D721Med (cell line): ENCODE results near the gene UVRAG.
"Not testable (repeated sequence)": the region's sequence is repeated elsewhere in the genome, so short reads cannot be mapped to it uniquely, and the experiment has no call there.

Source experiments
- DNase-seq: peaks from one replicate; pipeline ENCODE4 v3.0.0; 2011; ENCODE audit warnings: low spot score; ENCODE audit not compliant: insufficient read length
- FAIRE-seq: peaks from 2 replicates; lab custom pipeline; 2011; peaks lifted over from hg19 to GRCh38; lab: Jason Lieb, UNC
- TF ChIP-seq, protein P1 (sequence below): IDR thresholded peaks from 2 replicates; pipeline ENCODE4 v1.5.1; 2012; ENCODE audit warnings: mild to moderate bottlenecking, control low read depth; ENCODE audit not compliant: insufficient read depth; ENCODE audit errors: missing control alignments

UVRAG gene

DNA sequence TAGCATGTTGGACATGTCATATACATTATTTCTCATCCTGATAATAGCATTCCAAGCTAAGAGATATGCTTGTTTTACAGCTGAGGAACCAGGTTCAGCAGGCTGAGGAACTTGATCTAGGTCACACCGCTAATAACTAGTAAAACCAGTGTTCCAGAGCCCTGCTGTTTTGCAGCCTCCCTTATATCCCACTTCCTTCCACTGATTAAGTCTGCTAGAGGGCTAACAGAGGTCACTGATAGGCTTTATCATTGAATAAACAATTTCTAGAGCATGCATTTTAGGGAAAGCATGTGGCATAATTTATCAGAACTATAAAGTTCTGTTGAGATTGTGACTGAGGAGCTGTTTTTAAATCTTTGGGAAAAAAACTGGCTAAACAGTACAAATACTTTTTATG lies 54.0 kb downstream of the UVRAG start:
- no peak for FAIRE-seq
- TF ChIP-seq, protein P1, sequence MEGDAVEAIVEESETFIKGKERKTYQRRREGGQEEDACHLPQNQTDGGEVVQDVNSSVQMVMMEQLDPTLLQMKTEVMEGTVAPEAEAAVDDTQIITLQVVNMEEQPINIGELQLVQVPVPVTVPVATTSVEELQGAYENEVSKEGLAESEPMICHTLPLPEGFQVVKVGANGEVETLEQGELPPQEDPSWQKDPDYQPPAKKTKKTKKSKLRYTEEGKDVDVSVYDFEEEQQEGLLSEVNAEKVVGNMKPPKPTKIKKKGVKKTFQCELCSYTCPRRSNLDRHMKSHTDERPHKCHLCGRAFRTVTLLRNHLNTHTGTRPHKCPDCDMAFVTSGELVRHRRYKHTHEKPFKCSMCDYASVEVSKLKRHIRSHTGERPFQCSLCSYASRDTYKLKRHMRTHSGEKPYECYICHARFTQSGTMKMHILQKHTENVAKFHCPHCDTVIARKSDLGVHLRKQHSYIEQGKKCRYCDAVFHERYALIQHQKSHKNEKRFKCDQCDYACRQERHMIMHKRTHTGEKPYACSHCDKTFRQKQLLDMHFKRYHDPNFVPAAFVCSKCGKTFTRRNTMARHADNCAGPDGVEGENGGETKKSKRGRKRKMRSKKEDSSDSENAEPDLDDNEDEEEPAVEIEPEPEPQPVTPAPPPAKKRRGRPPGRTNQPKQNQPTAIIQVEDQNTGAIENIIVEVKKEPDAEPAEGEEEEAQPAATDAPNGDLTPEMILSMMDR, result no peak
- no peak for DNase-seq

- DNase-seq (no peak), FAIRE-seq (no peak)
- TF ChIP-seq, protein P1, result no peak
These were observed 54.8 kb downstream of the UVRAG start for GRCh38 chr11:75869661-75870455.

GRCh38 chr11:75872887-75873416 lies 57.9 kb downstream of the UVRAG start:
- DNase-seq, result no peak
- TF ChIP-seq, protein P1, result no peak
- FAIRE-seq, result no peak

GRCh38 chr11:75873417-75874221 lies 58.6 kb downstream of the UVRAG start:
- TF ChIP-seq, protein P1, result no peak
- no peak for FAIRE-seq
- no peak for DNase-seq

DNA sequence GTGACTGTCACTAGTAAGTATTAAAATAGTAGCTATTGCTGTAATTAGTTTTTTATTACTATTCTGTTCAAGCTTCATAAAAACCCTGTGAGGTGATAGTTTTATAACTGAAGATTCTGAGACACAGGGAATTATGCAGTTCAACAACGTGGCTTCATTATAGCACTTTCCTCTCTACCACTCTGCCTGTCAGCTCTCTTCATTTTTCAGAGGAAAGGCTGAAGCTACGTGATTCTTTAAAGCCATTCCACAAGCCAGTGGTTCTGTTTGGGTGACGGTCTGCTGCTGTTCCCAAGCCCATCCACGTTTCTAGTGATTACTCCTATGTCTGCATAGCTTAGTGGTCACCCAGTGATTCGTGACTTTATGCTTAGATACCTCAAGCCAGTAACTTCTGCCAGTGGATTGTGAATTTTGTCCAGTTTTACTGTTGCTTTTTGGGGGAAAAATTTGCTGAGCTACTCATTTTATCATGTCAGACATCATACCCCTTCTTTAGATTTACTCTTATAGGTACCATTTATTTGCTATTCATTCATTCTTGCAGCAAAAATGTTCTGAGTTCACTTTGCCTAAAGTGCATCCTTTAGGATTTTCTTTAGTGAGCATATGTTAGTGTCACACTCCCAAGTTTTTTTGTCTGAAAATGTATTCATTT lies 59.8 kb downstream of the UVRAG start:
- FAIRE-seq, result no peak
- DNase-seq, result no peak
- TF ChIP-seq, protein P1, result no peak

DNA sequence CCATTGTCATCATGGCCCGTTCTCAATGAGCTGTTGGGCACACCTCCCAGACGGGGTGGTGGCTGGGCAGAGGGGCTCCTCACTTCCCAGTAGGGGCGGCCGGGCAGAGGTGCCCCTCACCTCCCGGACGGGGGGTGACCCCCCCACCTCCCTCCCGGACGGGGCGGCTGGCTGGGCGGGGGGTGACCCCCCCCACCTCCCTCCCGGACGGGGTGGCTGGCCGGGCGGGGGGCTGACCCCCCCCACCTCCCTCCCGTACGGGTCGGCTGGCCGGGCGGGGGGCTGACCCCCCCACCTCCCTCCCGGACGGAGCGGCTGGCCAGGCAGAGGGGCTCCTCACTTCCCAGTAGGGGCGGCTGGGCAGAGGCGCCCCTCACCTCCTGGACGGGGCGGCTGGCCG lies 62.3 kb downstream of the UVRAG start:
- FAIRE-seq, DNase-seq: not testable (repeated sequence)

GRCh38 chr11:75877931-75878330 lies 62.9 kb downstream of the UVRAG start:
- DNase-seq, FAIRE-seq: not testable (repeated sequence)
